GM12875 (cell line): ENCODE measurements around the gene KCNT1.

Experiments
- H3K4me3 ChIP-seq: one replicate; pipeline ENCODE4 v1.5.1; 2011; ENCODE audit warnings: low read depth, low read length, control low read depth
- TF ChIP-seq, protein P1 (sequence below): IDR thresholded peaks from 2 replicates; pipeline ENCODE4 v1.5.1; 2011; ENCODE audit warnings: low read depth, mild to moderate bottlenecking, control low read depth, inconsistent platforms, low read length, moderate library complexity, borderline replicate concordance; ENCODE audit not compliant: insufficient read depth

The KCNT1 gene

DNA sequence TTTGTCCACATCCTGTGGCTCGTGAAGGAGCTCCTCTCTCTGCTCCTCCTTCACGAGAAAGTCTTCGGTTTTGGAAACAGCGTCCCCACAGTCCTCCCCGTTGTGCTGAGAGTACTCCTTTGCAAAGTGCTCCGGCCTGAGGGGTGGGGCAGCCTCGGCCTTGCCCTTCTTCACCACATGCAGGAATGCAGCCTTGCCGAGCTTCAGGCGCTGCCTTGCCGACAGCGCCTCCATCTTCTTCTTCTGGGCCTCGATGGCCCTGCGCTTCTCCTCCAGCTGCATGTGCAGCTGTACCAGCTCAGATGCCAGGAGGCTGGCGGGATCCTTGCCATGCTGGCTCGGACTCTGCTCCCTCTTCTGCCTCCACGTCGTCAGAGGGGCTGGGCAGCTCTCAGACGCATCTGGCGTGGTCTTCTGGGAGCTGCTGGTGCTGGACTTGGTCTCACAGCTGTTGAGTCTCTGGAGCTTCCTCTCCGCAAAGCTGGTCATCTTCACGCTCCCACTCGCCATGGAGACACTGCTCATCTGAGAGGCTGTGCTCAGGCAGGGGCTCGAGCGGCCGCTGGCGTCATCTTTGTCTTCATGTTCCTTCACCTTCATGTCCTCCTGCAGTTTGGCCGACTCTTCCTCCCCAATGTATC, 119.9 kb downstream of the KCNT1 start:
- TF ChIP-seq, protein P1, sequence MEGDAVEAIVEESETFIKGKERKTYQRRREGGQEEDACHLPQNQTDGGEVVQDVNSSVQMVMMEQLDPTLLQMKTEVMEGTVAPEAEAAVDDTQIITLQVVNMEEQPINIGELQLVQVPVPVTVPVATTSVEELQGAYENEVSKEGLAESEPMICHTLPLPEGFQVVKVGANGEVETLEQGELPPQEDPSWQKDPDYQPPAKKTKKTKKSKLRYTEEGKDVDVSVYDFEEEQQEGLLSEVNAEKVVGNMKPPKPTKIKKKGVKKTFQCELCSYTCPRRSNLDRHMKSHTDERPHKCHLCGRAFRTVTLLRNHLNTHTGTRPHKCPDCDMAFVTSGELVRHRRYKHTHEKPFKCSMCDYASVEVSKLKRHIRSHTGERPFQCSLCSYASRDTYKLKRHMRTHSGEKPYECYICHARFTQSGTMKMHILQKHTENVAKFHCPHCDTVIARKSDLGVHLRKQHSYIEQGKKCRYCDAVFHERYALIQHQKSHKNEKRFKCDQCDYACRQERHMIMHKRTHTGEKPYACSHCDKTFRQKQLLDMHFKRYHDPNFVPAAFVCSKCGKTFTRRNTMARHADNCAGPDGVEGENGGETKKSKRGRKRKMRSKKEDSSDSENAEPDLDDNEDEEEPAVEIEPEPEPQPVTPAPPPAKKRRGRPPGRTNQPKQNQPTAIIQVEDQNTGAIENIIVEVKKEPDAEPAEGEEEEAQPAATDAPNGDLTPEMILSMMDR: no peak

GRCh38 chr9:135822374-135822755, 120.4 kb downstream of the KCNT1 start:
- TF ChIP-seq, protein P1: no peak
- H3K4me3 ChIP-seq: no peak overlapping the region

More for the DNA sequence above, 119.9 kb downstream of the KCNT1 start:
- H3K4me3 ChIP-seq: no peak overlapping the region

GRCh38 chr9:135823036-135823435, 121.1 kb downstream of the KCNT1 start:
- no peak overlapping the region for H3K4me3 ChIP-seq
- TF ChIP-seq, protein P1: no peak

- H3K4me3 ChIP-seq: no peak overlapping the region
- TF ChIP-seq, protein P1: no peak
Observed at GRCh38 chr9:135825435-135826187, 123.6 kb downstream of the KCNT1 start.

GRCh38 chr9:135826188-135826545, 124.2 kb downstream of the KCNT1 start:
- no peak overlapping the region for H3K4me3 ChIP-seq
- TF ChIP-seq, protein P1: no peak

DNA sequence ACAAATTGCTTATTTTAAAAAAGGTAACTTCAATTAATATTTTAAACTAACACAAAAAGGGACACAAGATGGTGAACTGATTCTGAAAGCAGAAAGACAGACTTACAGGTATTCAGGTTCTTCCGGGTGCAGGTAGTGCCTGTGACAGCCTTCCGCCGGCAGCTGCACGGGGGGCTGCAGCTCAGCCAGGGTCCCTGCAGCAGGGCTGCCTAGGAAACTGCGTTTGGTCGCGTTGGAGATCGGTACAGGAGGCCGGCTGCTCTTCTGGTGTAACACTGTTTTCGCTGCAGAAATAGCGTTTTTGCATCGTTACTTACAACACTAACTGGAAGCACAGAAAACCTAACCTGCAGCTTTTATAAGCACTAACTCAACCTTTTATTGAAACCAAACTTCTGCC, 125.3 kb downstream of the KCNT1 start:
- TF ChIP-seq, protein P1: no peak
- H3K4me3 ChIP-seq: no peak overlapping the region
